Liver (tissue), 3 donors: ENCODE measurements around the gene ZMAT5.

Experiments used
- FOXA1 ChIP-seq: IDR thresholded peaks from 2 replicates; pipeline ENCODE4 v1.6.1; 2016; ENCODE audit warnings: antibody characterized with exemption
- NR2F2 ChIP-seq: IDR thresholded peaks from 2 replicates; pipeline ENCODE4 v1.6.1; 2016; ENCODE audit warnings: antibody characterized with exemption
- RAD21 ChIP-seq, 2 donors: IDR thresholded peaks; 2 replicates each; pipeline ENCODE4 v1.6.1; 2016; ENCODE audit warnings: antibody characterized with exemption in 2 of 2, mild to moderate bottlenecking in 2 of 2
- REST ChIP-seq: IDR thresholded peaks from 2 replicates; pipeline ENCODE4 v1.6.1; 2016; ENCODE audit warnings: antibody characterized with exemption, mild to moderate bottlenecking
- TF ChIP-seq, protein P1 (sequence below): fragments of 150-350 bp; IDR thresholded peaks from 2 replicates; pipeline ENCODE4 v1.5.1; 2017; ENCODE audit warnings: improper control_type of control experiment, low read depth, low read length; ENCODE audit not compliant: missing input control
- TF ChIP-seq, protein P2 (sequence below): IDR thresholded peaks from 2 replicates; pipeline ENCODE4 v1.6.1; 2016; ENCODE audit warnings: antibody characterized with exemption
- donor health status: healthy.
- donor health status: healthy.

GRCh38 chr22:29737251-29738117, 29.3 kb downstream of the ZMAT5 start:
- TF ChIP-seq, protein P1, sequence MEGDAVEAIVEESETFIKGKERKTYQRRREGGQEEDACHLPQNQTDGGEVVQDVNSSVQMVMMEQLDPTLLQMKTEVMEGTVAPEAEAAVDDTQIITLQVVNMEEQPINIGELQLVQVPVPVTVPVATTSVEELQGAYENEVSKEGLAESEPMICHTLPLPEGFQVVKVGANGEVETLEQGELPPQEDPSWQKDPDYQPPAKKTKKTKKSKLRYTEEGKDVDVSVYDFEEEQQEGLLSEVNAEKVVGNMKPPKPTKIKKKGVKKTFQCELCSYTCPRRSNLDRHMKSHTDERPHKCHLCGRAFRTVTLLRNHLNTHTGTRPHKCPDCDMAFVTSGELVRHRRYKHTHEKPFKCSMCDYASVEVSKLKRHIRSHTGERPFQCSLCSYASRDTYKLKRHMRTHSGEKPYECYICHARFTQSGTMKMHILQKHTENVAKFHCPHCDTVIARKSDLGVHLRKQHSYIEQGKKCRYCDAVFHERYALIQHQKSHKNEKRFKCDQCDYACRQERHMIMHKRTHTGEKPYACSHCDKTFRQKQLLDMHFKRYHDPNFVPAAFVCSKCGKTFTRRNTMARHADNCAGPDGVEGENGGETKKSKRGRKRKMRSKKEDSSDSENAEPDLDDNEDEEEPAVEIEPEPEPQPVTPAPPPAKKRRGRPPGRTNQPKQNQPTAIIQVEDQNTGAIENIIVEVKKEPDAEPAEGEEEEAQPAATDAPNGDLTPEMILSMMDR: no peak
- no peak for TF ChIP-seq NR2F2
- TF ChIP-seq REST: no peak
- no peak for TF ChIP-seq RAD21 (IDR thresholded peaks at IDR 0.05)
- TF ChIP-seq, protein P2, sequence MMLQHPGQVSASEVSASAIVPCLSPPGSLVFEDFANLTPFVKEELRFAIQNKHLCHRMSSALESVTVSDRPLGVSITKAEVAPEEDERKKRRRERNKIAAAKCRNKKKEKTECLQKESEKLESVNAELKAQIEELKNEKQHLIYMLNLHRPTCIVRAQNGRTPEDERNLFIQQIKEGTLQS: no peak
- no peak for TF ChIP-seq FOXA1
